H9 (cell line): ENCODE measurements around the gene STKLD1. TPM values are rescaled to one million over a fixed set of nuclear protein-coding genes. Genes with fewer than 3 reads are reported as not detected.

Experiments
- DNase-seq: peaks from one replicate; pipeline ENCODE4 v3.0.0-alpha.2; 2017
- H2AFZ ChIP-seq: one replicate; pipeline ENCODE4 v1.6.1; 2013; ENCODE audit warnings: mild to moderate bottlenecking, low read length, control low read depth, moderate library complexity
- H2AK5ac ChIP-seq: 2 replicates; pipeline ENCODE4 v1.6.1; 2013; ENCODE audit warnings: low read length, control low read depth, mixed read lengths; ENCODE audit not compliant: insufficient read length
- H2BK120ac ChIP-seq: one replicate; pipeline ENCODE4 v1.6.1; 2013; ENCODE audit warnings: low read depth, mild to moderate bottlenecking, low read length, control low read depth, inconsistent platforms; ENCODE audit not compliant: poor library complexity, severe bottlenecking
- H2BK12ac ChIP-seq: 2 replicates; pipeline ENCODE4 v1.6.1; 2013; ENCODE audit warnings: low read length, control low read depth, mixed read lengths, low read depth; ENCODE audit not compliant: insufficient read length
- H2BK15ac ChIP-seq: 2 replicates; pipeline ENCODE4 v1.6.1; 2013; ENCODE audit warnings: low read depth, low read length, control low read depth
- H2BK20ac ChIP-seq: one replicate; pipeline ENCODE4 v1.6.1; 2013; ENCODE audit warnings: low read depth, mild to moderate bottlenecking, low read length, control low read depth, inconsistent platforms; ENCODE audit not compliant: poor library complexity, severe bottlenecking
- H2BK5ac ChIP-seq: 2 replicates; pipeline ENCODE4 v1.6.1; 2013; ENCODE audit warnings: low read length, control low read depth, mixed read lengths; ENCODE audit not compliant: insufficient read length
- H3K14ac ChIP-seq: 2 replicates; pipeline ENCODE4 v1.6.1; 2013; ENCODE audit warnings: low read length, control low read depth; ENCODE audit not compliant: insufficient read depth
- H3K18ac ChIP-seq: 2 replicates; pipeline ENCODE4 v1.6.1; 2013; ENCODE audit warnings: low read depth, mild to moderate bottlenecking, mixed read lengths, low read length, control low read depth; ENCODE audit not compliant: insufficient read length
- H3K23ac ChIP-seq: 2 replicates; pipeline ENCODE4 v1.6.1; 2013; ENCODE audit warnings: low read length, control low read depth, mixed read lengths, low read depth; ENCODE audit not compliant: insufficient read length
- H3K23me2 ChIP-seq: 2 replicates; pipeline ENCODE4 v1.6.1; 2013; ENCODE audit warnings: low read depth, mild to moderate bottlenecking, mixed read lengths, low read length, control low read depth; ENCODE audit not compliant: insufficient read length, poor library complexity, severe bottlenecking
- H3K27ac ChIP-seq: 2 replicates; pipeline ENCODE4 v1.5.1; 2013; ENCODE audit warnings: low read length, control low read depth, mixed read lengths, low read depth; ENCODE audit not compliant: insufficient read length
- H3K27me3 ChIP-seq: 2 replicates; pipeline ENCODE4 v1.6.1; 2013; ENCODE audit warnings: low read length, control low read depth, inconsistent platforms; ENCODE audit not compliant: insufficient read depth
- H3K4ac ChIP-seq: 2 replicates; pipeline ENCODE4 v1.6.1; 2013; ENCODE audit warnings: low read depth, mild to moderate bottlenecking, control low read depth, inconsistent platforms, low read length, moderate library complexity
- H3K4me1 ChIP-seq: 2 replicates; pipeline ENCODE4 v1.6.1; 2013; ENCODE audit warnings: low read length, control low read depth, inconsistent platforms; ENCODE audit not compliant: insufficient read depth
- H3K4me2 ChIP-seq: 2 replicates; pipeline ENCODE4 v1.6.1; 2013; ENCODE audit warnings: low read length, control low read depth, mixed read lengths; ENCODE audit not compliant: insufficient read length, insufficient read depth
- H3K56ac ChIP-seq: 2 replicates; pipeline ENCODE4 v1.6.1; 2013; ENCODE audit warnings: low read depth, mild to moderate bottlenecking, mixed read lengths, low read length, control low read depth; ENCODE audit not compliant: insufficient read length
- H3K79me1 ChIP-seq: 2 replicates; pipeline ENCODE4 v1.6.1; 2013; ENCODE audit warnings: low read depth, mild to moderate bottlenecking, moderate library complexity, low read length, control low read depth, inconsistent platforms; ENCODE audit not compliant: insufficient read depth, poor library complexity, severe bottlenecking
- H3K79me2 ChIP-seq: 2 replicates; pipeline ENCODE4 v1.6.1; 2013; ENCODE audit warnings: low read length, control low read depth, inconsistent platforms; ENCODE audit not compliant: insufficient read depth
- H3K9ac ChIP-seq: 2 replicates; pipeline ENCODE4 v1.6.1; 2013; ENCODE audit warnings: low read length, control low read depth, mixed read lengths; ENCODE audit not compliant: insufficient read length; ENCODE audit errors: extremely low read depth
- H3K9me3 ChIP-seq: one replicate; pipeline ENCODE4 v1.6.1; 2013; ENCODE audit warnings: low read depth, low read length, inconsistent platforms; ENCODE audit not compliant: control insufficient read depth
- H3T11ph ChIP-seq: one replicate; pipeline ENCODE4 v1.6.1; 2013; ENCODE audit warnings: mild to moderate bottlenecking, low read length, control low read depth, inconsistent platforms
- H4K20me1 ChIP-seq: one replicate; pipeline ENCODE4 v1.6.1; 2013; ENCODE audit not compliant: control insufficient read depth, insufficient read length, insufficient read depth
- H4K5ac ChIP-seq: 2 replicates; pipeline ENCODE4 v1.6.1; 2013; ENCODE audit warnings: low read depth, mild to moderate bottlenecking, mixed read lengths, low read length, control low read depth; ENCODE audit not compliant: insufficient read length
- H4K8ac ChIP-seq: replicated peaks from 2 replicates; pipeline ENCODE4 v1.6.1; 2013; ENCODE audit warnings: low read length, control low read depth, mixed read lengths, low read depth; ENCODE audit not compliant: insufficient read length
- H4K91ac ChIP-seq: 2 replicates; pipeline ENCODE4 v1.6.1; 2013; ENCODE audit warnings: low read depth, mild to moderate bottlenecking, moderate library complexity, mixed read lengths, low read length, control low read depth; ENCODE audit not compliant: insufficient read length
- H3K27ac Mint-ChIP-seq, 3 experiments: 2 replicates in 2 of 3; 3 replicates in 1 of 3; pipeline ENCODE4 v1.8.0; 2020 to 2021; ENCODE audit warnings: mixed read lengths in 3 of 3, mild to moderate bottlenecking in 1 of 3, moderate library complexity in 1 of 3
- H3K27me3 Mint-ChIP-seq: 2 replicates; pipeline ENCODE4 v1.8.0; 2021; ENCODE audit warnings: low read depth, mild to moderate bottlenecking, moderate library complexity, mixed read lengths
- H3K36me3 Mint-ChIP-seq, 3 experiments: 2 replicates in 2 of 3; 3 replicates in 1 of 3; pipeline ENCODE4 v1.8.0; 2020 to 2021; ENCODE audit warnings: low read depth in 3 of 3, mixed read lengths in 3 of 3; ENCODE audit not compliant: insufficient read depth in 1 of 3
- H3K4me1 Mint-ChIP-seq, 2 experiments: 2 replicates each; pipeline ENCODE4 v1.8.0; 2020; ENCODE audit warnings: mixed read lengths in 2 of 2
- H3K4me3 Mint-ChIP-seq, 2 experiments: 2 replicates in 1 of 2; 3 replicates in 1 of 2; pipeline ENCODE4 v1.8.0; 2020 to 2021; ENCODE audit warnings: mild to moderate bottlenecking in 2 of 2, mixed read lengths in 2 of 2, moderate library complexity in 1 of 2
- H3K9me3 Mint-ChIP-seq, 2 experiments: 2 replicates in 1 of 2; 3 replicates in 1 of 2; pipeline ENCODE4 v1.8.0; 2020; ENCODE audit warnings: mild to moderate bottlenecking in 2 of 2, mixed read lengths in 2 of 2, moderate library complexity in 1 of 2
- CTCF ChIP-seq: fragments of 200-600 bp; sonication (generic); conservative IDR thresholded peaks from 3 replicates; pipeline ENCODE4 v1.8.0; 2021; ENCODE audit warnings: antibody characterized with exemption, mild to moderate bottlenecking
- WGBS: extraction: QIAGEN DNeasy Blood & Tissue Kit; methylation state at CpG from one replicate; pipeline ENCODE4 v1.1.7; 2013; ENCODE audit warnings: missing lambda C conversion rate, low lambda C conversion rate, mixed read lengths; ENCODE audit not compliant: insufficient read length; ENCODE audit errors: extremely low coverage; 5-methylcytosine and 5-hydroxymethylcytosine counted together
- total RNA-seq: library from RNA; stranded (reverse); gene quantifications from 2 replicates; pipeline ENCODE4 v1.2.1, GENCODE V29; 2021

The STKLD1 gene
- total RNA-seq, 1 experiment from 2014 or later, result 0.57 TPM

- Histone ChIP-seq H4K91ac (no peak overlapping the region), H3K4me1 (no peaks in the 10 kb centered on the region)
- WGBS, result no CpG with 5 or more reads among the region's 3 CpGs
These were observed 35.9 kb upstream of the STKLD1 start for GRCh38 chr9:133340256-133340655.

More at GRCh38 chr9:133340256-133340655, 35.9 kb upstream of the STKLD1 start:
- Histone ChIP-seq H2BK20ac (no peak overlapping the region), H3K9ac (no peak overlapping the region), H2AK5ac (no peak overlapping the region), H4K5ac (no peak overlapping the region), H3K14ac (no peak overlapping the region), H3K79me2 (peaks cover 2% of the 10 kb centered on the region; the same call in 1 of the 2 replicates), H2BK120ac (no peak overlapping the region), H3K4me2 (no peak overlapping the region), H3K9me3 (no peaks in the 10 kb centered on the region), H3K18ac (no peak overlapping the region), H3K79me1 (no peaks in the 10 kb centered on the region), H3T11ph (no peak overlapping the region), H3K4ac (no peak overlapping the region), H3K23me2 (peaks cover 3% of the 10 kb centered on the region), H2BK15ac (no peak overlapping the region), H3K23ac (no peak overlapping the region), H3K27ac (no peak overlapping the region), H3K27me3 (no peaks in the 10 kb centered on the region), H2BK12ac (no peak overlapping the region), H4K8ac (no peak overlapping the region), H2BK5ac (no peak overlapping the region), H3K56ac (no peak overlapping the region), H2AFZ (no peak overlapping the region), H4K20me1 (no peaks in the 10 kb centered on the region)
- DNase-seq, result no peak
- no peak for TF ChIP-seq CTCF
- Mint-ChIP-seq H3K36me3 (peaks cover 45 to 82% (median 68%) of the 10 kb centered on the region in 3 experiments), H3K4me1 (peaks cover 3 to 9% of the 10 kb centered on the region in 2 experiments; a peak in 3 of 4 replicates), H3K27me3 (no peaks in the 10 kb centered on the region; the same call in 1 of the 2 replicates), H3K9me3 (peaks cover 0 to 3% of the 10 kb centered on the region in 2 experiments; a peak in 1 of 5 replicates), H3K27ac (no peak overlapping the region), H3K4me3 (no peak overlapping the region)
